SK-N-MC (cell line): ENCODE data around the gene PCSK2.

Experiments
- EZH2 ChIP-seq: fragments of 200-600 bp; sonication (generic); IDR thresholded peaks from one replicate; pipeline ENCODE4 v1.6.1; 2017; ENCODE audit warnings: antibody characterized with exemption
- POLR2AphosphoS5 ChIP-seq: IDR thresholded peaks from 2 replicates; pipeline ENCODE4 v1.6.1; 2012; ENCODE audit warnings: mild to moderate bottlenecking, low read depth, low read length, borderline replicate concordance

DNA sequence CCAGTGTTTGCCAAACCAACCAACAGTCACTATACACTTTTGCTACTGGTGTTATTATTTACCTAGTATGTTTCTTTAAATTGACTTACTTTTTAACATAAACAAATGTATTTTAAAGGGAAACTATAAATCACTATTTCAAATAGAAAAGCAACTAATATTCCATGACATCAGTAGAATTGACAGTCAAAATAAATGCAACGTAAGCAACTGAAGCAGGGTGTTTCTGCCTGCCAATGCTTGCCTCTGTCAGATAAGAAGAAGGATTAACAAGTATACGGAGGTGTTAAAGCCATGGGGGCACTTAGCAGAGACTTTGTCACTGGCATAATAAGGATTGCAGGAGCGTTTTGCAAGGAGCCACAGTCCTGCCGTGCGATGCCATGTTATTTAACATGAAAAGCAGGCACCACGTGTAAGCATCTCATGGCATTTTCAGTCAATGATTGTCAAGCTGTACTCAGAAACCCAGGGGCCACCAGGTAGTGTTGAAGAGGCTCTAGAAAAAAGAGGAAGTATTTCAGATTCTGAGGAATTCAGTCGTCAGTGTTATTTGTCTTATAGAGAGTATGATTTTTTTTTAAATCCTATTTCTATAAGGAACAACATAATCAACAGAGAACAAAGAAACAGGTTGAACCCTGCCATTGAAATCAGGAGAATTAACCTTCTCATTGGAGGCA, 172.6 kb downstream of the PCSK2 start:
- TF ChIP-seq EZH2 (no peak), POLR2AphosphoS5 (no peak)
